ENCODE results near the gene ANKRD30A. TPM values are rescaled to one million over a fixed set of nuclear protein-coding genes. Genes with fewer than 3 reads are reported as not detected.

The ANKRD30A gene
- total RNA-seq, 1 donor from 2014 or later = not detected

- no peak overlapping the region for H3K27ac Mint-ChIP-seq
Observed at GRCh38 chr10:37314350-37314749, 189.0 kb downstream of the ANKRD30A start.

GRCh38 chr10:37314862-37315261, 189.5 kb downstream of the ANKRD30A start:
- no peak for DNase-seq (ENCODE audit: low spot score in 2 of 2, unreplicated experiment in 2 of 2)
- TF ChIP-seq CTCF (IDR thresholded peaks at IDR 0.05; ENCODE audit: unreplicated experiment) = no peak
- Mint-ChIP-seq H3K36me3 (no peaks in the 10 kb centered on the region), H3K9me3 (peaks cover 53% of the 10 kb centered on the region), H3K27ac (no peak overlapping the region), H3K4me1 (no peaks in the 10 kb centered on the region), H3K4me3 (no peak overlapping the region), H3K27me3 (ENCODE audit: low read depth) (no peaks in the 10 kb centered on the region)

More at GRCh38 chr10:37314350-37314749, 189.0 kb downstream of the ANKRD30A start:
- Mint-ChIP-seq H3K9me3 (peaks cover 49% of the 10 kb centered on the region), H3K27me3 (ENCODE audit: low read depth) (no peaks in the 10 kb centered on the region), H3K36me3 (no peaks in the 10 kb centered on the region), H3K4me1 (no peaks in the 10 kb centered on the region), H3K4me3 (no peak overlapping the region)
- DNase-seq (ENCODE audit: low spot score in 2 of 2, unreplicated experiment in 2 of 2) = no peak
- no peak for TF ChIP-seq CTCF (IDR thresholded peaks at IDR 0.05; ENCODE audit: unreplicated experiment)

- no peaks in the 10 kb centered on the region for H3K4me1 Mint-ChIP-seq
- H3K9me3 Mint-ChIP-seq = peaks cover 66% of the 10 kb centered on the region
- no peak for TF ChIP-seq CTCF (IDR thresholded peaks at IDR 0.05; ENCODE audit: unreplicated experiment)
- no peak overlapping the region for H3K27ac Mint-ChIP-seq
- H3K36me3 Mint-ChIP-seq = peaks cover 3% of the 10 kb centered on the region
- DNase-seq (ENCODE audit: low spot score in 2 of 2, unreplicated experiment in 2 of 2) = no peak
- H3K4me3 Mint-ChIP-seq = no peak overlapping the region
- no peaks in the 10 kb centered on the region for H3K27me3 Mint-ChIP-seq (ENCODE audit: low read depth)
Observed at GRCh38 chr10:37344413-37344812, 219.0 kb downstream of the ANKRD30A start.

DNA sequence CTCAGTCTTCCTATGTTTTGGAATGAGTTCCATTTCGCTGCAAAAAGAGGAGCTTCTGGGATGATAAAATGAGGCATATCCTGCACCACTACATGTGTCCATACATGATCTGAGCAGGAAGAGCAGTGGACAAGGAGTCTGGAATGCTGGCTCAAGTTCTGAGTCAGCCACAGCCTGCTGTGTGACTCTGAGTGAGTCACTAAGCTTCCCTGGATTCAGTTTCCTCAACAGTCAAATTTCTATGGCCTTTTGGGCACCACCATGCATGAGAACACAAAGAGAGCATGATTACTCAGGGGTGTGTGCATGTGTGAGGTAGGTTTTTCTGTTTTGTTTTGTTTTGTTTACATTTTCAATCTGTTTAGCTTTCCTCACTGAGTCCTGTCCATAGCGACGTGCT, 254.6 kb downstream of the ANKRD30A start:
- H3K36me3 Mint-ChIP-seq = no peaks in the 10 kb centered on the region

GRCh38 chr10:37381271-37381670, 255.9 kb downstream of the ANKRD30A start:
- DNase-seq (ENCODE audit: low spot score in 2 of 2, unreplicated experiment in 2 of 2) = no peak
- Mint-ChIP-seq H3K9me3 (peaks cover 77% of the 10 kb centered on the region), H3K4me1 (no peaks in the 10 kb centered on the region), H3K36me3 (no peaks in the 10 kb centered on the region), H3K27ac (no peak overlapping the region), H3K4me3 (no peak overlapping the region), H3K27me3 (ENCODE audit: low read depth) (no peaks in the 10 kb centered on the region)
- TF ChIP-seq CTCF (IDR thresholded peaks at IDR 0.05; ENCODE audit: unreplicated experiment) = no peak

More for the DNA sequence above, 254.6 kb downstream of the ANKRD30A start:
- no peak overlapping the region for H3K27ac Mint-ChIP-seq
- no peak for DNase-seq (ENCODE audit: low spot score in 2 of 2, unreplicated experiment in 2 of 2)
- H3K4me1 Mint-ChIP-seq = no peaks in the 10 kb centered on the region
- TF ChIP-seq CTCF (IDR thresholded peaks at IDR 0.05; ENCODE audit: unreplicated experiment) = no peak
- no peaks in the 10 kb centered on the region for H3K27me3 Mint-ChIP-seq (ENCODE audit: low read depth)
- peaks cover 78% of the 10 kb centered on the region for H3K9me3 Mint-ChIP-seq
- H3K4me3 Mint-ChIP-seq = no peak overlapping the region

- no peaks in the 10 kb centered on the region for H3K4me1 Mint-ChIP-seq
- H3K9me3 Mint-ChIP-seq = peaks cover 63% of the 10 kb centered on the region
Observed at GRCh38 chr10:37384923-37385322, 259.5 kb downstream of the ANKRD30A start.

More at GRCh38 chr10:37384923-37385322, 259.5 kb downstream of the ANKRD30A start:
- H3K36me3 Mint-ChIP-seq = no peaks in the 10 kb centered on the region
- no peak for DNase-seq (ENCODE audit: low spot score in 2 of 2, unreplicated experiment in 2 of 2)
- no peak overlapping the region for H3K27ac Mint-ChIP-seq
- no peaks in the 10 kb centered on the region for H3K27me3 Mint-ChIP-seq (ENCODE audit: low read depth)
- TF ChIP-seq CTCF (IDR thresholded peaks at IDR 0.05; ENCODE audit: unreplicated experiment) = no peak
- no peak overlapping the region for H3K4me3 Mint-ChIP-seq

Data from mesothelial cell of epicardium (in vitro differentiated cells).